Measurements from ENCODE around the gene RFTN2. TPM values are rescaled to one million over a fixed set of nuclear protein-coding genes. Genes with fewer than 3 reads are reported as not detected.

The RFTN2 gene
- total and polyA plus RNA-seq, 2 donors = 0.73 to 1.4 TPM

DNA sequence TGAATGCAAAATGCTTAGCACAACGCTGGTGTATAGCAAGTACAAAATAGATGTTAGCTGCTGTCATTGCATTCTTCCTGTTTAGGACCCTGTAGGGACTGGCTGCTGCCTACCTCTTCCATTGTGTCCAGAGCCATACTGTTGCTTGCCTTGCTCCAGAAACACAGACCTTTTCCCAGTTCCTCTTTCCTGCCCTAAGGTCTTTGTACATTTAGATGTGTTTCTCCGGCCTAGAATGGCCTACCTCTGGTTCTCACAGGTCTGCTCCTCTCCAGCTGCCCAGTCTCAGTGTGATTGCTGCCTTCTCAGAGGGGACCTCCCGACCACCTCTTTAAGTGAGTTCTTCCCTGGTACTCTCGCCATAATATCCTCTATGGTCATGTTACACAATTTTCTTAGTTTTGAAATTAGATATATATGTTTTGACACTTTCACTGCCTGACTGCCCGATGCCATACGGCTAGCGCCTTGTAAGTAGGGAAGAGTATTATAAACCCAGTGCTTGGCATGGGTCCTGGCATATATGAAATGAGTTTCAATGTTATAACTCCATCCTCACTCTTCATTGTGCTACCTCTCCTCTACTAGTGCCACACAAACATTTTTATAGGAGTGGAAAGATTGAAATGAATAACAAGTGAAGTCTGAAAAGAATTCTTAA lies 48.3 kb downstream of the RFTN2 start:
- WGBS = 95% methylated on average over 7 of the region's 7 CpGs
- DNase-seq (ENCODE audit: low read depth in 6 of 9, low spot score in 9 of 9) = no peak
- H3K27me3 ChIP-seq (ENCODE audit: control insufficient read depth in 2 of 2, insufficient read depth in 1 of 2, low read length in 1 of 2) = no peaks in the 10 kb centered on the region

DNA sequence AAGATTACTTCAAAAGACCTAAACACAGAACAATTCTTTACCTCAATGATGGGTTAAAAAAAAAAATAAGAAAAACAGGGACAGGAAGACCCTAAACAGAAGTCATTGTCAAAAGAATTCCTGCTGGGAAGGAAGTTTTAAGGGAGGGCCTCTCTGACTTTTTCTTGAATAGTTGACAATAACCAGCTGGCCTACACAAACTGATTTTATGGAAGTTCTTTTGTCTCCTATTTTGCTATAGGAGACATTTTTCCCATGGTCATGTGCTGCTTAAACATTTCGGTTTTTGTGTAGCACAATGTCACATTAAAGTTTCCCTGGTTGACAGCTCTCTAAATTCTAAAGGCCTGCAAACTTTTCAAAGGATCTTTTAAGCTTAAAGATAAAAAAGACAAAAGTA lies 55.3 kb downstream of the RFTN2 start:
- peaks cover 0 to under 1% of the 10 kb centered on the region in 2 donors for H3K4me1 ChIP-seq (ENCODE audit: control insufficient read depth in 2 of 2, insufficient read depth in 2 of 2, low read length in 2 of 2)
- no peak for DNase-seq (ENCODE audit: low read depth in 6 of 9, low spot score in 9 of 9)
- no peaks in the 10 kb centered on the region for H3K27me3 ChIP-seq (ENCODE audit: control insufficient read depth in 2 of 2, insufficient read depth in 1 of 2, low read length in 1 of 2)
- no peaks in the 10 kb centered on the region for H3K9me3 ChIP-seq (ENCODE audit: control insufficient read depth in 2 of 2, insufficient read depth in 1 of 2, low read length in 1 of 2)
- H3K4me3 ChIP-seq (ENCODE audit: low read length in 2 of 2) = no peak overlapping the region
- H3K36me3 ChIP-seq (ENCODE audit: control insufficient read depth in 2 of 2, insufficient read depth in 2 of 2, low read length in 1 of 2) = no peaks in the 10 kb centered on the region
- H3K27ac ChIP-seq (ENCODE audit: low read depth in 1 of 2, low read length in 1 of 2) = no peak overlapping the region
- 96% methylated on average over 1 of the region's 1 CpG for WGBS

More for the DNA sequence above, 48.3 kb downstream of the RFTN2 start:
- H3K4me3 ChIP-seq (ENCODE audit: low read length in 2 of 2) = no peak overlapping the region
- peak overlapping the region in 1 of 2 donors; percentile 47 for H3K27ac ChIP-seq (ENCODE audit: low read depth in 1 of 2, low read length in 1 of 2)
- peaks cover 0 to 3% of the 10 kb centered on the region in 2 donors for H3K4me1 ChIP-seq (ENCODE audit: control insufficient read depth in 2 of 2, insufficient read depth in 2 of 2, low read length in 2 of 2)
- no peaks in the 10 kb centered on the region for H3K36me3 ChIP-seq (ENCODE audit: control insufficient read depth in 2 of 2, insufficient read depth in 2 of 2, low read length in 1 of 2)
- H3K9me3 ChIP-seq (ENCODE audit: control insufficient read depth in 2 of 2, insufficient read depth in 1 of 2, low read length in 1 of 2) = no peaks in the 10 kb centered on the region

DNA sequence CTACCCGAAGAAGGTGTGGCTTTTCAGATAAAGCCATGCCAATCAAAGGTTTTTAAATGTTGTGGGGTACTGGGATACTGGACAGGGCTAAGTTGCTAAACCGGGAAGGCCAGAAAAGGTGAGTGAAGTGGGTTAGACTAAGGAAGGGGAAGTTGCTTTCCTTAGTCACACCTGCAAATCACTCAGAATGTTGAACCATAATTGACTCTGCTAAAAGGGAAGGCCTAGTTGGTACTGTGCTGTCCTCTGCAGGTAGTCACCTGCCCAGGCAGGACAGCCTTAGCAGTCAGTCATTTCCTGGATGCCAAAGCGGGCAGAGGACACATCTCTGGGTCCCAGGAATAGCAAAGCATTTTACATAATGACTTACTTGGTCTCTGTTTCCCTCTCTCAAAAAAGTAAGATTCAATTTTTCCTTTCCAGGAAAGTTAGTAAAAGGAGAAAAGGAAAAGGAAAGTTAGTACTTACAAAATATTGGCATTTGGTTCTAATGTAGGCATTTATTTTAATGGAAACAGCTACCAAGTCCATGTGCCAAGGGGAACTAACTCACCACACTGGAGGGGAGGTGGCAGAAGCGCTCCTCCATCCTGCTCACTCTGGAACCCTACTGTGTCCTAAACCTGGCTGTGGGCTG lies 60.3 kb downstream of the RFTN2 start:
- WGBS = 77% methylated on average over 4 of the region's 4 CpGs
- H3K4me3 ChIP-seq (ENCODE audit: low read length in 2 of 2) = no peak overlapping the region
- H3K27ac ChIP-seq (ENCODE audit: low read depth in 1 of 2, low read length in 1 of 2) = no peak overlapping the region

DNA sequence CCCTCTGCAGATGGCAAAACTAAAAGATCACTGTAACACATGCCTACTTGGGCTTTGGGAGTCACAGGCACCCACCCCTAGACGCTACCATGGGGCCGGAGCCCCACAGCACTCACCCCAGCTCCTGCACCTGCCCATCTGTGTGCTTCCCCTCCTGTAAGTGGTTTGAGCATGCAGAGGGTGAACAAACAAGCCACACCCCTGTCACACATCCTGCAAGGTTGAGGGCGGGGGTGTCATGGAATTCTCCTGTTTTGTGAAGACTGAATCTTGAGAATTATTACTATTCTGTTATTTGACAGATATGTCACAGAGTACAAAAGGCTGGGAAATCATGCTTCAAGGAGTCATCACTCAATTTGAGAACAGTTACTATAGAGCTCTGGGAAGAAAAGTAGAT lies 60.9 kb downstream of the RFTN2 start:
- no peaks in the 10 kb centered on the region for H3K9me3 ChIP-seq (ENCODE audit: control insufficient read depth in 2 of 2, insufficient read depth in 1 of 2, low read length in 1 of 2)
- no peaks in the 10 kb centered on the region for H3K27me3 ChIP-seq (ENCODE audit: control insufficient read depth in 2 of 2, insufficient read depth in 1 of 2, low read length in 1 of 2)
- no peak overlapping the region for H3K4me3 ChIP-seq (ENCODE audit: low read length in 2 of 2)
- no peak for DNase-seq (ENCODE audit: low read depth in 6 of 9, low spot score in 9 of 9)
- WGBS = 91% methylated on average over 3 of the region's 3 CpGs
- no peaks in the 10 kb centered on the region for H3K36me3 ChIP-seq (ENCODE audit: control insufficient read depth in 2 of 2, insufficient read depth in 2 of 2, low read length in 1 of 2)
- peaks cover 0 to 3% of the 10 kb centered on the region in 2 donors for H3K4me1 ChIP-seq (ENCODE audit: control insufficient read depth in 2 of 2, insufficient read depth in 2 of 2, low read length in 2 of 2)
- H3K27ac ChIP-seq (ENCODE audit: low read depth in 1 of 2, low read length in 1 of 2) = no peak overlapping the region

More for the DNA sequence above, 60.3 kb downstream of the RFTN2 start:
- Histone ChIP-seq H3K4me1 (ENCODE audit: control insufficient read depth in 2 of 2, insufficient read depth in 2 of 2, low read length in 2 of 2) (peaks cover 0 to 3% of the 10 kb centered on the region in 2 donors), H3K36me3 (ENCODE audit: control insufficient read depth in 2 of 2, insufficient read depth in 2 of 2, low read length in 1 of 2) (no peaks in the 10 kb centered on the region), H3K27me3 (ENCODE audit: control insufficient read depth in 2 of 2, insufficient read depth in 1 of 2, low read length in 1 of 2) (no peaks in the 10 kb centered on the region), H3K9me3 (ENCODE audit: control insufficient read depth in 2 of 2, insufficient read depth in 1 of 2, low read length in 1 of 2) (no peaks in the 10 kb centered on the region)
- no peak for DNase-seq (ENCODE audit: low read depth in 6 of 9, low spot score in 9 of 9)

DNA sequence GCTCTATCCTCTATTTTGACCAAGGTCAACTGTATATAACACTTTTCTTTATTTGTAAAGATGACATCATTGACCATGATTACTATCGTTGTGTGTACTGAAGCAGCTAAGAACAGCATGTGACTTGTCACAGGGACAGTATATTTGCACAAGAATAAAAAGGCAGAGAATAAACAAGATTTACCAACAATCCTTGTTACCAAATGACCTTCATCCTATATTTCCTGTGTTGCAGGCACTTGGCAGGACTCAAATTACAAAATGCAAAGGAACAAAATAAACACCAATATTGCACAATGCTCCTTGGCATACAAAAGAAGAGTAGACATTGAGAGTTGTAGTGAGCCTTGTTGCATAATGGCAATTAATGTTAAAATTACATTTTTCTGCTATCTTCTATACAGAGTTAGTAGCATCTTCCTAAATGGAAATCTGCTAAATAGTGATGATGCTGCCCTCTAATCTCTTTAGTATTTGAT lies 61.8 kb downstream of the RFTN2 start:
- Histone ChIP-seq H3K4me1 (ENCODE audit: control insufficient read depth in 2 of 2, insufficient read depth in 2 of 2, low read length in 2 of 2) (peaks cover 0 to 3% of the 10 kb centered on the region in 2 donors), H3K36me3 (ENCODE audit: control insufficient read depth in 2 of 2, insufficient read depth in 2 of 2, low read length in 1 of 2) (no peaks in the 10 kb centered on the region), H3K4me3 (ENCODE audit: low read length in 2 of 2) (no peak overlapping the region), H3K27me3 (ENCODE audit: control insufficient read depth in 2 of 2, insufficient read depth in 1 of 2, low read length in 1 of 2) (no peaks in the 10 kb centered on the region), H3K9me3 (ENCODE audit: control insufficient read depth in 2 of 2, insufficient read depth in 1 of 2, low read length in 1 of 2) (no peaks in the 10 kb centered on the region), H3K27ac (ENCODE audit: low read depth in 1 of 2, low read length in 1 of 2) (no peak overlapping the region)
- DNase-seq (ENCODE audit: low read depth in 6 of 9, low spot score in 9 of 9) = no peak
- 46% methylated on average over 1 of the region's 1 CpG for WGBS

DNA sequence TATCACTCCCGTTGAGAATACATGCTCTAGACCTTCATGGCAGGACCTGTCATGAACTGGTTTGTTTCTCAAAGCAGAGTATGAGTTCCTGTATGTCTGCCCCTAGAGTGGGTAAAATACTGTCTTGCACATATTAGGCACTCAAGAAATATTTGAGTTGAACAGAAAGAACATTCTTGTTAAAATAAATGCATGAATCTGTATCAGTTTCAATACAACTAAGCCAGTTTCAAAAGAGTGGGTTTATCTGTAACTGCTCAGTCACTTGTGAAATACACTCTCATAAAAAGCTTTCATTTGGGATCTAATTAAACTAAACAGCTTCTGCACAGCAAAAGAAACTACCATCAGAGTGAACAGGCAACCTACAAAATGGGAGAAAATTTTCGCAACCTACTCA lies 69.2 kb downstream of the RFTN2 start:
- no peaks in the 10 kb centered on the region for H3K36me3 ChIP-seq (ENCODE audit: control insufficient read depth in 2 of 2, insufficient read depth in 2 of 2, low read length in 1 of 2)
- WGBS = over 99% methylated on average over 2 of the region's 2 CpGs
- no peak for DNase-seq (ENCODE audit: low read depth in 6 of 9, low spot score in 9 of 9)
- H3K4me1 ChIP-seq (ENCODE audit: control insufficient read depth in 2 of 2, insufficient read depth in 2 of 2, low read length in 2 of 2) = no peaks in the 10 kb centered on the region
- H3K9me3 ChIP-seq (ENCODE audit: control insufficient read depth in 2 of 2, insufficient read depth in 1 of 2, low read length in 1 of 2) = no peaks in the 10 kb centered on the region
- no peak overlapping the region for H3K27ac ChIP-seq (ENCODE audit: low read depth in 1 of 2, low read length in 1 of 2)
- no peak overlapping the region for H3K4me3 ChIP-seq (ENCODE audit: low read length in 2 of 2)
- H3K27me3 ChIP-seq (ENCODE audit: control insufficient read depth in 2 of 2, insufficient read depth in 1 of 2, low read length in 1 of 2) = no peaks in the 10 kb centered on the region

DNA sequence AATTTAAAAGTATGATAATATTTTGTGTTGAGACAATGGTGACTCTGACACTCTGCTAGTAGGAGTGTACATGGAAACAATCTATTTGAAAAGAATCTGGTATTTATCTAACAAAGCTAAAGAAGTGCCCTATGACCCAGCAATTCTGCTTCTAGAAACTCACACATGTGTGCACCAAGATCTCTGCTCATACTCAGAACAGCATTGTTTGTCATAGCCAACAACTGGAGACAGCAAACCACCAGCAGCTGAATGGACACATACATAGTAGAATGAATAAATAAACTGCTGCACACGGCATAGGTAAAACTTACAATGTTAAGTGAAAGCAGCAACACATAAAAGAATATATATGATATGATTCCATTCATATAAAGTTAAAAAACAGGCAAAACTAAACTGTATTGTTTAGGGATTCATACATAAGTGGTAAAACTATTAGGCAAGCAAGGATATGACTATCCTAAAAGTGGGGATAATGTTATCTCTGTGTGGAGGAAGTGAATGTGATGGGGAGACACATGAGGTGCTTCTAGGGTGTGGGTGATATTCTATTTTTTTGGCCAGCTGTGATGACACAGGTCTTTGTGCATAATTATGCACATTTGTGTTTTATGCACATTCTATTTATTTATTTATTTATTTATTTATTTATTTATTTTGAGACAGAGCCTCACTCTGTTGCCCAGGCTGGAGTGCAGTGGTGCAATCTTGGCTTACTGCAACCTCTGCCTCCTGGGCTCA lies 71.1 kb downstream of the RFTN2 start:
- Histone ChIP-seq H3K36me3 (ENCODE audit: control insufficient read depth in 2 of 2, insufficient read depth in 2 of 2, low read length in 1 of 2) (no peaks in the 10 kb centered on the region), H3K4me1 (ENCODE audit: control insufficient read depth in 2 of 2, insufficient read depth in 2 of 2, low read length in 2 of 2) (no peaks in the 10 kb centered on the region), H3K9me3 (ENCODE audit: control insufficient read depth in 2 of 2, insufficient read depth in 1 of 2, low read length in 1 of 2) (no peaks in the 10 kb centered on the region), H3K27me3 (ENCODE audit: control insufficient read depth in 2 of 2, insufficient read depth in 1 of 2, low read length in 1 of 2) (no peaks in the 10 kb centered on the region), H3K4me3 (ENCODE audit: low read length in 2 of 2) (no peak overlapping the region), H3K27ac (ENCODE audit: low read depth in 1 of 2, low read length in 1 of 2) (no peak overlapping the region)
- DNase-seq (ENCODE audit: low read depth in 6 of 9, low spot score in 9 of 9) = no peak
- WGBS = 91% methylated on average over 1 of the region's 1 CpG

DNA sequence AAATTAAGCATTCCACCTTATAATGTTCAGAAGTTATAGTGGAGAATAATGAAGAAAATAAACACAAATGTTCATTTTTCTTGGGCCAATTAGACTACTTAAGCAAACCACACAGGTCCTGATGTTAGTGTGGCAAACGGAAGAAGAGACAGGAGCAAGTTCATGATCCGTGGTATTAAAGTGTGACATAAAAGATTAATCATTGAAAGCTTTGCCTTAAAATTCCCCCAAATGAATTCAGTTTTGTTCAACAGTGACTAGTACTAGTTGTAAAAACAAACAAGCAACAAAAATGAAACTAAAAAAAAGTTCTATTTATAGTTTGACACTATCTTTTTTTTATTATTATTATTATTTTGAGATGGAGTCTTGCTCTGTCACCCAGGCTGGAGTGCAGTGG lies 73.7 kb downstream of the RFTN2 start:
- Histone ChIP-seq H3K27ac (ENCODE audit: low read depth in 1 of 2, low read length in 1 of 2) (no peak overlapping the region), H3K9me3 (ENCODE audit: control insufficient read depth in 2 of 2, insufficient read depth in 1 of 2, low read length in 1 of 2) (no peaks in the 10 kb centered on the region), H3K27me3 (ENCODE audit: control insufficient read depth in 2 of 2, insufficient read depth in 1 of 2, low read length in 1 of 2) (no peaks in the 10 kb centered on the region), H3K4me3 (ENCODE audit: low read length in 2 of 2) (no peak overlapping the region), H3K4me1 (ENCODE audit: control insufficient read depth in 2 of 2, insufficient read depth in 2 of 2, low read length in 2 of 2) (no peaks in the 10 kb centered on the region), H3K36me3 (ENCODE audit: control insufficient read depth in 2 of 2, insufficient read depth in 2 of 2, low read length in 1 of 2) (no peaks in the 10 kb centered on the region)
- WGBS = 93% methylated on average over 2 of the region's 2 CpGs
- no peak for DNase-seq (ENCODE audit: low read depth in 6 of 9, low spot score in 9 of 9)

DNA sequence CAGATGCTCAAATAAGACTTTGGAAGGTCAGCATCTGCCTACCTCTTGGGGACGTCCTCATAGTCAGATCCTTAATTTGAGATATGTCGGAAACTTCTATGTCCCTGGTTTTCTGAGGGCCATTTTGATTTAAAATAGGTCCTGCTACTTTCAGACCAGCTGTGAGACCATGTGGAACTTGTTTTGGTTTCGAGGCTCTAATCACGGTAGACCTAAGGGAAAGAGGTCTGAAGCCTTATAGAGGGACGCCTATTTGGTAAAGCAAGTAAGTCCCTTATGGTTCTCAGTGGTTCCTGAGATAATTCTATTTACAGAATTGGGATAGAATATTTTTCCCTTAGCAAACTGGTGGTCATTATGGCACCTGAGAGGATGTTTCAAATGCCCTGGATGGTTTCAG lies 75.1 kb downstream of the RFTN2 start:
- no peaks in the 10 kb centered on the region for H3K9me3 ChIP-seq (ENCODE audit: control insufficient read depth in 2 of 2, insufficient read depth in 1 of 2, low read length in 1 of 2)
- no peaks in the 10 kb centered on the region for H3K36me3 ChIP-seq (ENCODE audit: control insufficient read depth in 2 of 2, insufficient read depth in 2 of 2, low read length in 1 of 2)
- no peaks in the 10 kb centered on the region for H3K4me1 ChIP-seq (ENCODE audit: control insufficient read depth in 2 of 2, insufficient read depth in 2 of 2, low read length in 2 of 2)
- WGBS = 97% methylated on average over 5 of the region's 5 CpGs
- H3K27ac ChIP-seq (ENCODE audit: low read depth in 1 of 2, low read length in 1 of 2) = no peak overlapping the region
- no peak overlapping the region for H3K4me3 ChIP-seq (ENCODE audit: low read length in 2 of 2)
- H3K27me3 ChIP-seq (ENCODE audit: control insufficient read depth in 2 of 2, insufficient read depth in 1 of 2, low read length in 1 of 2) = no peaks in the 10 kb centered on the region
- no peak for DNase-seq (ENCODE audit: low read depth in 6 of 9, low spot score in 9 of 9)
